Tibial artery (tissue), 4 donors: Measurements from ENCODE around the gene CDX4.

Experiments used
- DNase-seq, 2 donors: peaks; one replicate each; pipeline ENCODE4 v3.0.0-alpha.2; 2019
- H3K27ac ChIP-seq, 2 donors: fragments of 200-600 bp; sonication (generic) in 1 of 2; 1 replicate in 1 of 2; 2 replicates in 1 of 2; pipeline ENCODE4 v1.5.1; 2018 to 2019; ENCODE audit warnings: mild to moderate bottlenecking in 1 of 2
- H3K27me3 ChIP-seq, 2 donors: fragments of 200-600 bp; sonication (generic) in 1 of 2; one replicate each; pipeline versions ENCODE4 v1.5.1 to v1.6.0; 2016 to 2019
- H3K36me3 ChIP-seq, 3 donors: fragments of 200-600 bp; sonication (generic) in 2 of 3; one replicate each; pipeline ENCODE4 v1.5.1; 2016 to 2019; ENCODE audit warnings: mild to moderate bottlenecking in 2 of 3
- H3K4me1 ChIP-seq, 4 donors: fragments of 200-600 bp; sonication (generic) in 2 of 4; 1 replicate in 3 of 4; 2 replicates in 1 of 4; pipeline ENCODE4 v1.5.1; 2016 to 2019
- H3K4me3 ChIP-seq, 2 donors: fragments of 200-600 bp; sonication (generic) in 1 of 2; 1 replicate in 1 of 2; 2 replicates in 1 of 2; pipeline ENCODE4 v1.5.1; 2018 to 2019; ENCODE audit warnings: mild to moderate bottlenecking in 2 of 2
- H3K9me3 ChIP-seq, 3 donors: fragments of 200-600 bp; sonication (generic) in 1 of 3; one replicate each; pipeline ENCODE4 v1.5.1; 2016 to 2019
- CTCF ChIP-seq, 2 experiments: fragments of 200-600 bp in 1 of 2; fragments of 450-650 bp in 1 of 2; IDR thresholded peaks; one replicate each; pipeline ENCODE4 v1.5.1; 2017 to 2019; ENCODE audit warnings: antibody characterized with exemption in 2 of 2, mild to moderate bottlenecking in 1 of 2, moderate library complexity in 1 of 2
- intact Hi-C: fragments of 100-400 bp; cut with DNase I; formaldehyde crosslinking; loops from one replicate; pipeline ENCODE4 v1.15.0; 2023; ENCODE audit warnings: low total_unique reads

The CDX4 gene

GRCh38 chrX:73446831-73447230 is at the start of gene CDX4:
Gene CDX4, plus strand, starts transcription at chrX:73447053. Its CDS starts 201 bp downstream, at chrX:73447254.
- H3K4me1 ChIP-seq: peaks cover 0 to 4% (median 0%) of the 10 kb centered on the region in 4 donors
- TF ChIP-seq CTCF (IDR thresholded peaks at IDR 0.05): no peak
- intact Hi-C loops: no loop called here
- no peak within 1 kb of the TSS for H3K27ac ChIP-seq
- no peaks in the 10 kb centered on the region for H3K36me3 ChIP-seq
- H3K27me3 ChIP-seq: peaks cover 0 to 14% of the 10 kb centered on the region in 2 donors
- H3K4me3 ChIP-seq: no peak within 1 kb of the TSS
- H3K9me3 ChIP-seq: peaks cover 0 to 9% (median 0%) of the 10 kb centered on the region in 3 donors
- no peak for DNase-seq

GRCh38 chrX:73398185-73398914 is 48.5 kb upstream of the CDX4 start:
- intact Hi-C loops: no loop called here
- DNase-seq: no peak
- H3K36me3 ChIP-seq: no peaks in the 10 kb centered on the region
- H3K27me3 ChIP-seq: no peaks in the 10 kb centered on the region
- no peak overlapping the region for H3K4me3 ChIP-seq
- H3K9me3 ChIP-seq: no peaks in the 10 kb centered on the region
- no peak overlapping the region for H3K27ac ChIP-seq
- no peak for TF ChIP-seq CTCF (IDR thresholded peaks at IDR 0.05)
- no peaks in the 10 kb centered on the region for H3K4me1 ChIP-seq

- H3K36me3 ChIP-seq: no peaks in the 10 kb centered on the region
- no peaks in the 10 kb centered on the region for H3K4me1 ChIP-seq
- intact Hi-C loops: no loop called here
- H3K4me3 ChIP-seq: no peak overlapping the region
- H3K27ac ChIP-seq: no peak overlapping the region
- TF ChIP-seq CTCF (IDR thresholded peaks at IDR 0.05): no peak
- no peaks in the 10 kb centered on the region for H3K27me3 ChIP-seq
- DNase-seq: no peak
- H3K9me3 ChIP-seq: peaks cover 0 to 2% (median 0%) of the 10 kb centered on the region in 3 donors
Measured at GRCh38 chrX:73400136-73400748, 46.6 kb upstream of the CDX4 start.

- DNase-seq: no peak
- no peaks in the 10 kb centered on the region for H3K27me3 ChIP-seq
- intact Hi-C loops: no loop called here
Measured at GRCh38 chrX:73401591-73402266, 45.1 kb upstream of the CDX4 start.

GRCh38 chrX:73412930-73413329 is 33.9 kb upstream of the CDX4 start:
- Histone ChIP-seq H3K36me3 (no peaks in the 10 kb centered on the region), H3K27me3 (no peaks in the 10 kb centered on the region), H3K27ac (no peak overlapping the region), H3K4me1 (no peaks in the 10 kb centered on the region), H3K9me3 (peaks cover 0 to 15% (median 15%) of the 10 kb centered on the region in 3 donors), H3K4me3 (no peak overlapping the region)
- intact Hi-C loops: no loop called here
- no peak for DNase-seq
- no peak for TF ChIP-seq CTCF (IDR thresholded peaks at IDR 0.05)

More at GRCh38 chrX:73401591-73402266, 45.1 kb upstream of the CDX4 start:
- Histone ChIP-seq H3K36me3 (no peaks in the 10 kb centered on the region), H3K4me1 (no peaks in the 10 kb centered on the region), H3K9me3 (peaks cover 0 to 8% (median 5%) of the 10 kb centered on the region in 3 donors), H3K27ac (no peak overlapping the region), H3K4me3 (no peak overlapping the region)
- TF ChIP-seq CTCF (IDR thresholded peaks at IDR 0.05): no peak
